Measurements from ENCODE around the gene RPS6KL1.
A peak's percentile ranks its signal among the peaks of the same experiment; 100 is the strongest.

The RPS6KL1 gene

DNA sequence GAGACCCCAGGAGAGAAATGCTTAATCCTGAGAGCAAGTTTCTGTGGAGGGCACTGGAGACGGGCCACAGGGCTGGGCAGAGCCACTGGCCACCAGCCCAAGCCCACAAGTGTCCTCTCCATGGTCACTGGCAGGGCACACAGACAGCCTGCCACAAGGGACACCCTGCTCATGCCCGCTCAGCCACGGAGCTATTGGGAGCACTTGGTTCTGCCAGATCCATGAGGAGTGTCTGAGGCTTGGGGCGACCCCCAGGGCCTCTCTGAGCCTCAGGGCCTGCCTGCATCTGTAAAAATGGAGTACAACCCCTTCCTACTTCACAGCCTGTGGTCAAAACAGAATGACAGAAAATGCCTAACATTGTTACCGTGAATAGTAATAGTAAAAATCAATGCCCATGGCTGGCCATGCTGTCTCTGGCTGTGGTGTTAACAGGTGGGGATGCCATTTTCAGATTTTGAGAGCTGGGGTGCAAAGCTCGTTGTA lies 29.2 kb upstream of the RPS6KL1 start:
- DNase-seq: no peak

DNA sequence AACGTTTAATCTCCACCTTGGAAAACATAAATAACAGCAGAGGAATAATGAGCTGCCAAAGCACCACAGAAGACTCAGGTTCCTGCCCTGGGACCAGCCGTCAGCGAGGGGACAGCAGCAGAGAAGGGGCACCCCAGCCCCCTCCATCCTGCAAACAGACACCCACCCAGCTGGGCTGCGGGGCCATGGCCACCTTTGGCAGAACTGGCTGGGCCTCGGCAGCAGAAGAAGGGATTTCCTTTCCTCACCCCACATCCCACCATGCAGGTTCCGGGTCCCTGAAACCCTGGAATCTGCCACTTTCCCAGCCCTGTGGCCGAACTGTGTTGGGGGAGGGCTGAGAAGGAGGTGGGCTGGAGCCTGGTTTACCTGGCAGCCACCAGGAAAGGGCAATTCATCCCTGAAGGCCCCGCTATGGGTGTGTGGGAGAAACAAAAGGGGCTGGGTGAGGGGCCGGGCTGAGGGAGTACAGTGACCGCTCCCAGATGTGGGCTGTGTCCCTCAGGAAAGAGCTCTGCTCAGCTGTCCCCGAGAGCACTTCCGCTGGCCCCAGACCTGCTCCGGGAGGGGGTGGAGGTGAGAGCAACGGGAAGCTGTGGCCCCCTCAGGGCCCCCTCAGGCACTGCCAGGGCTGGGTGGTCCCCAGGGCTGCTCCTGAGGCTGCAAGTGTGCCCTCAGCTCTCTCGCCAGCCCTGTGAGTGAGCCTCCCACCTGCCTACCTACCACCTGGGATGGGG lies 28.6 kb upstream of the RPS6KL1 start:
- DNase-seq: no peak

DNA sequence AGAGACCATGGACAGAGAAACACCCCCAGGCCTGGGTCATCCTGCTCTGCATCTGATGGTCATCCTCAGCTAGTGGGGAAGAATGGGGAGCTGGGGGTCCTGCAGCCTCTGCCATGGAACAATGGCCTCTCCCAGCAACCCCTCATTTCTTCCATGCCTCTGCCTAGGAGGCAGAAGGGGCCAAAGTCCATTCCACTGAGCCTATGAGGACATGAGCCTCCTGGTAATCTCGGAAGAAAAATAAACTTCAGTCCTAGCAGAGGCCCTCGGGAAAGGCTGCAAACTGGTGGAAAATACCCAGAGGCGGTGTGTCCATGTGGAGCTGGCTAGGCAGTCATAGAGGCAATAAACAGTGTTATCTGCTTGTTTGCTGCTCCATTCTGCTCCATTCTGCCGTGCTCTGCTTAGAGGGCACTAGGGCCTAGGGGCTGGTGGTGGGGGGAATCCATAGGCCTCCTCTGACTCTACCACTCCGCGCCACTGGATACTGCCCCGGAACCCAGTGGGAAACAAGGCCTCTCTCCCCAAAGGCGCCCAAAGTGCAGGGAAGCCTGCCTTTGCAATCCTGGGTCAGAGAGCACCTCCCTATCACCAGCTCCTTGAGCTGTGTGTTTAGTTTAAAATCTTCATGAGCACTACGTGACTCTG lies 27.9 kb upstream of the RPS6KL1 start:
- no peak for DNase-seq

DNA sequence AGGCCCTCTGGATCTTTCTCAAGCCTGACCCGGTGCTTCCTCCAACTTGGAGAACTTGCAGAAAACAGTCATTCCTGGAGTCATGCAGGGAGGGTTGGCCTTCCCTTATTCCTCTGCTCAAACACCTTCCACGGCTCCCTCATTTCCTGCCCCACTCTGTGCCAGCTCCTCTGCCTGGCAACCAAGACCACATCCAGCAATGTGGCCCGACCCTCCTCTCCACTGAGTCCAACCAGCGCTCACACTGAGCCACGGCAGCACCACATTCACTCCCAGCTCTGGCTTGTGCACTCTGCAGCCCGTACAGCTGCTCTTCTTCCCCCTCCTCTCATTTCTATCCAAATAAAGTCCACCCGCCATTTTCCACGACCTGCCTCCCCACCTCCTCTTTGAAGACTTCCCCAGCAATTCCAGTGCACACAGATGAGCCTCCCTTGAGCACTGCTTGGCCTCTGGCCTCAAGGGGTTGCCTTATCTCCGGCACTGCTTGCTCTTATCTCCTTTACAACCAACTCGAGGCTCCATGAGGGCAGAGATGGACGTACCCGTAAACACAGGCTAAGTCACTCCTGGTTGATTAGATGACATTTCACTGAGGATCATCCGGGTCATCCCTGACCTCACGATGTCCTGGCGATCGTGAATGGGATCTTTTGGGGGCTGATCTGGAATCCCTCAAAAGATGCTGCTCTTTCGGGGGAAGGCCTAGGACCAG lies 27.0 kb upstream of the RPS6KL1 start:
- DNase-seq: no peak

DNA sequence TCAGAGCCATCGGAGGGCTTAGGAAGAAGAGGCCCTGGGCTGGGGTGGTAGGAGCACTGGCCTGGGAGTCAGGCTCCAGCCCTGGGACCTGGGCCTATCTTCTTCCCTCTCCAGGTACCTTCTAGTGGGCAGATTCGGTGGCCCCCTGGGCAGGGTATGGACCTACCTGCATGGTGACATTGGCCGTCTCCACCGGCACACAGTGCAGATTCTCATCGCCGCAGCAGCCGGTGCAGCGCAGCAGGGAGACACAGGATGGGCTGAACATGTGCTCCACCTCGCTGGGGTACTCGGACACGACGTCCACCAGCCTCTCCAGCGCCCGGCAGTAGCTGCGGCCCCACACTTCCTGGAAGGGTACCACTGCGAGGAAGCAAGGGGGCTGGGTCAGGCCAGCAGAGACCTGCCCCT lies 26.1 kb upstream of the RPS6KL1 start:
- no peak for DNase-seq

DNA sequence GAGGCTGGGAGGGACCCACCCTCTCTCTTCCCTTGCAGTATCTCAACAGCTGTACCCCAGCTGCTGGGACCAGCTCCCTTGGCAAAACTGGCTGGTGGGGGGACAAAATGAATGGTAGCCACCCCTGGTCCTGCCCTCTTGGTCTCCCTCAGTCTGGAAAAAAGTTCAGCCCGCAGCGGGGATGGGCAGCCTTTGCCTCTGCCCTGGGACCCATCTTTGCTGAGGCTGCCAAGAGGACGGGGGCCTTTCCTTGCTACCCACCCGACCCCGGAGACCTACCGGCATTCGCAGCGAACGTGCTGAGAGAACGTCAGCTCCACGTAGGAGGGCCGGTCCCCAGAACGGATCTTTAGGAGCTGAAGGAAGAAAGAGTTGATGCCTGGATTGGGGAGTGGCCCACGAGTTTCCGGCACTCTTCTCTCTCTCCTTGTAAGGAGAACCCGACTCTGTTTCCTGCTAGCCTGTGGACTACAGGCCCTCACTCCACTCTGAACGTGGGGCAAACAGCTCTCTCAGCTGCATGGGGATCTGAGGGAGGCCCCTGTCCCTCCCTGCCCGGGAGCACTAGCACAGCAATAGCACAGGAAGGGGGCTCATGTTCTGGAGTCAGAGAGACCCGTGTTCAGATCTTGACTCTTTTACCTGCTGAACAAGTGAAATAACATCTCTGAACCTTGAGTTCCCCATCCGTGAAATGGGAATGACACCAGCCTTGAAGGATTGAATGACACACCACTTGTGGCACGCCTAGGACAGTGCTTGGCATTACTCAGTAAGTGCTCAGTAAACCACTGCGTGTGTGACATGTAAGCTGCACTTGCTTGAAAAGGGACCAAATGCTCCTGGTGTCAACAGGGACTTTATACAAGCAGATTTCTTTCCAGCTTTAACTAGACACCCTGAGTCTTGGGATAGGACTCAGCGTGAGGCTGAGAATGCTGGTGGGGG lies 25.4 kb upstream of the RPS6KL1 start:
- DNase-seq: no peak

DNA sequence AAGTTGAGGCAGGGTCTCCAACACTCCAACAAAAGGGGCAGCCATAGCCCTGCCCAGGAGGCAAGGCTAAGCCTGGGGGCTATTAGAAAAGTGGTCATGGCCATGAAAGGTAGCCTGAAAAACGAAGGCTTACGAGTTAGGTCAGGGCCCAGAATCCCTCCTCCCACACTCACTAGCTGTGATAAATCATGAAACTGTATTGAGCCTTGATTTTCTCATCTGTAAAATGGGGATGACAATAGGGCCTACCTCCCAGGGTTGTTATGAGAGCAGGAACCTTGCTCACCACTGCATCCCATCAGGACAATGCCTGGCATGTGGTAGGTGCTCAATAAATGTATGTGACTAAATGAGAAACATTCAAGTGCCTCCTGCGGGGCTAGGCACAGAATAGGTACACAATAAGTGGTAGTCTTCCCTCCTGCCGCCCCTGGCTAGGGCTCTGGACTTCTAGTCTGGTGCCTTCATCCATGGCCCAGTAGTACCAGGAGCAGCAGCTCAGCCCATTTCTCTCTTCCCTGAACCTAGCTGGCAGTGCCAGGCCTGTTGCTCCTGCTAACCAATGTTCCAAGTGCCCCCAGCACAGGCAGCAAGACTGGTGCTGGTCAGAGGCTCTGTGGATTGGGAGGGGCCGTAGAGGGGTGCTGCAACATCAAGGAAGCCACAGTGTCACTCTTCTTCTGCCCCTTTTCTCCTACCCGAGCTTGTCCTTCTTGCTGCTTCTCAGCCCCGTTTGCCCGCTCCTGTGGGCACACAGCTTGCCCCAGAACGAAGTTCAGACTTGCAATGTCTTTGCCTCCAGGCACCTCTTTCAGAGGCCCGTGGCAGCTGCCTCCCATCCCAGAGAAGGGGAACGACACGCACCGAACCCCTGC lies 24.5 kb upstream of the RPS6KL1 start:
- no peak for DNase-seq

DNA sequence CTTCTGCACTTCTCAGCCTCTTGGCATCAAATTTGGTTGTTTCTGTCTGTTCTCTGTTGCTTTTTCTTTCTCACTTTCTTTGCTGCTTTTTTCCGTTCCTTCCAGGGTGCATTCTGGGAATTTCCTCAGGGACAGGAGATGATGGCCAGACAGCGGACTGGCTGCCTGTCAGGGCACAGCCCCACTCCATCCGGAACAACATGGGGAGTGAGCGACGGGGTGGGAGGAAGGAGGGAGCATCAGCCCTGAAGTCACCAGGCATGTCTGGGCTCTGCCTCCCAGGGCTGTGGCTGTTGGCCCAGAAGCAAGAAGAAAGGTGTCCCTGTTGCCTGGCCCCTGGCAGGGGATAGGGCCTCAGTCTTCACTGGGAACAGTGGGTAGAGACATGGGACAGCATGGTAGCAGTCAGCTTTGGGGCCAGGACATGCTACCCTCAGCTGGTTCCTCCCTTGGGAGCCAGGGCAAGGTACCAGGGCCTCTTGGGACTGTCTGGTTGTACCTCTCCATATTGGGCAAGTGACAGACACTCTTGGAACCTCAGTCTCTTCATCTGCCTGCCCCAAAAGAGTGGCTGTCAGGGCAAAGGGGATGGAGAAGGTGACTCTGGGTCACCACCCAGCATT lies 23.7 kb upstream of the RPS6KL1 start:
- no peak for DNase-seq

DNA sequence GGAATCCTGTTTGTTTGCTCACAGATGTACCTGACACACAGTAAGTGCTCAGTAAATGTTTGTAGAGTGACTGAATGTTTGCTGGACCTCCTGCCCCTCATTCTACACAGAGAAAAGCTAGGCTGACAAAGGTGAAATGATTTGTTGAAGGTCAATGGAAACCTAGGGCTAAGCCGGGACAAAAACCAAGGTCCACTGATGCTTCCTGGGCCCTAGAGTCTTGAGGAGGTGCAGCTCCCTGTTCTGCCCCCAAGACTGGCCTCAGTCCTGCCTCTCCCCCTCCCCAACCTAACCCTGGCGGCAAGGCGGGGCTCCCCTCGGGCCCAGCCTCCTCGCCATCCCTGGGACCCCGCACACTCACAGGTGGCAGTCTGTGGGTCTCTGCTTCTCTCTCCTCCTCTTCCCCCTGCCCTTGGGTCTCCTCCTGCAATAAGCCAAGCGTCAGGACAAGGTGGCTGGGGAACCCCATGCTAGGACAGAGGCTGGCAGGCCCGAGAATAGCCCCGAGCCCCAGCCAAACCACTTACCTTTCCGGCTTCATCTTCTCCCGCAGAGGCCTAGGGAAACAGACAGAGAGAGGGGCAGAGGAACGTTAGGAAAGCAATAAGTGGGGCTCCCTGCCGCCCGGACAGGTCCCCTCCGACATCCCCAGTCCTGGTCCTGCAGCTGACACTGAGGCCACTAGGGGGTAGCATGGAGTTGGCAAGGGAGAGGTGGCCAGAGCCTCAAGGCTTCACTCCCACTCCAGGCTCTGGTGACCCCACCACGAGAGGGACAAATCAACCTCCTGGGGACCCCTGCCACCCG lies 23.0 kb upstream of the RPS6KL1 start:
- peak; percentile 70 for DNase-seq

DNA sequence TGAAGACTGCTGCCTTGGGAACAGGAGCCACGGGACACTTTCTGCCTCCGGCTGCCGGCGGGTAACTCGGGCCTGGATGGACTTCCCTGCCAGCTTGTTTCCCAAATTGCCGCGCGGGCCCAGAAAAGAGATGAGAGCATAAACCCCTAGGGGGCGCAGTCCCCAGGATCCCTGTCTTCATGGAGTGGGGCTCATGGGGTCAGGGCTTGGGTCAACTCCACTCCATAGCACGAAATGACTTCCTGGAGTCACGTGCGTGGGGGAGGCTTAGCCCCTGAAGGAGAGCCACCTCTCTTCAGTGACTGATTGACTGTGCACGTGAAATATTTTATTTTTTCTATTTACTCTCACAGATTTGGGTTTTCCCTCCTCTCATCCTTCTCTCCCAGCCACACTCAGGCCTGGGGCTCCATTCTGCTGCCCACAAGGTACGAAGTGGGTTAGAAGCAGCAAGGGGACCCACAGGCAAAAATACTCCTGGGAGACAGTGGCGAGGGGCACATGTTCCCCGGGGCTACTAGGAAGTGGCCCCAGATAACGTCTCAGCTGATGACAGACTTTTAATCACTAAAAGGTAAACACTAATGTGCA lies 22.3 kb upstream of the RPS6KL1 start:
- no peak for DNase-seq

DNA sequence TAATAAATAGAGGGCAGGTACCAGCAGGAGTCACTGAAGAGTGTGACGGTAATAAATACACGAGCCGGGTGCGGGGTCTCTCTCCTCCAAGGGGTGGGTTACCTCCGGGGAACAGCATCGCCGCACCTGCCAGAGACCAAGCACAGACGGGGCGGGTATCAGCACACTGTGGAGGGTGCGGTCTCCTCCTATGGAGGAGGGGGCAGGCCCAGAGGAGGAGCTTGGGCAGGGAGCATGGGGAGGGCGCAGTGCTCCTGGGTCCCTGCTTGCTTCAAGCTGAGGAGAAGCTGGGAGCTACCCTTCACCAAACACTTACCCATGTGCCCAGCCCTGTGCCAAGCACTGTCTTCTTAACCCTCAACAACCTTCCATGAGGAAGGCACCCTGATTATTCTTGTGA lies 19.5 kb upstream of the RPS6KL1 start:
- DNase-seq: peak; percentile 30

DNA sequence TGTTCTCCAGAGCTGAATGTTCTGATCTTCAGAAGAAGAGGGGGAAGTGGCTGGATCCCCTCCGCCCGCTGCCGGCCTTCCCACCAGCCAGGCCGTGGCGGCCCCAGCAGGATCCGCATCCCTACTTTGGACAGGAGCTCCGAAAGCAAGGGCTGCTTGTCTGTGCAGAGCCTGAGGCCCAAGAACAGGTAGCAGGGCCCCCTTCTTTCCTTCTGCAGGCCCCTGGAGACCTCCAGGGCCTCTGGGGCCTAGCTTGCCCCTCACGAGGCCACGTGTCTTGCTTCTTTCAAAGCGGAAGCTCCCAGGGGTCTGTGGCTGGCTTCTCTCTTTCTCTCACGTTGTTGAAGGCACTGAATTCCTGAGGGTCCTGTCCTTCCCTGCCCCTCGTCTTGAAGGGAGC lies 19.1 kb upstream of the RPS6KL1 start:
- no peak for DNase-seq

DNA sequence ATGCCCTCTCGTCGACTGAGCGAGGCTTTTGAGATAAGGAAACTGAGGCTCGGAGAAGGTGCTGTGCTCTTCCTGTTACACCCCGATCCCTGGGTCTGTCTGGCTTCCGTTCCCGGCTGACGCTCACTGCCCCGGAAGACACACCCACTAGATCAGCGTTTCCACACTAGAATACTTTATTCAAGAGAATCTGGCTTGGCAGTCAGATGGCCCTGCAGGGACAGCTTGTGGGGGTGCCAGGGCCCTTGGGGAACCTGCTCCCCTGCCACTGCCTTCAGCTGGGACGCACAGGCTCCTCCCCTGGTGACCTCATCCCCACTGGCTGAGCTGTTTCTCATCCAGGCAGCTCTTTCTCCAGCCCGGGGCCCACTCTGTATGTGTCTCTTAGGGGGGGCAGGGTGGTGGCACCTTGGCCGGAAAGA lies 18.6 kb upstream of the RPS6KL1 start:
- DNase-seq: peak; percentile 65

DNA sequence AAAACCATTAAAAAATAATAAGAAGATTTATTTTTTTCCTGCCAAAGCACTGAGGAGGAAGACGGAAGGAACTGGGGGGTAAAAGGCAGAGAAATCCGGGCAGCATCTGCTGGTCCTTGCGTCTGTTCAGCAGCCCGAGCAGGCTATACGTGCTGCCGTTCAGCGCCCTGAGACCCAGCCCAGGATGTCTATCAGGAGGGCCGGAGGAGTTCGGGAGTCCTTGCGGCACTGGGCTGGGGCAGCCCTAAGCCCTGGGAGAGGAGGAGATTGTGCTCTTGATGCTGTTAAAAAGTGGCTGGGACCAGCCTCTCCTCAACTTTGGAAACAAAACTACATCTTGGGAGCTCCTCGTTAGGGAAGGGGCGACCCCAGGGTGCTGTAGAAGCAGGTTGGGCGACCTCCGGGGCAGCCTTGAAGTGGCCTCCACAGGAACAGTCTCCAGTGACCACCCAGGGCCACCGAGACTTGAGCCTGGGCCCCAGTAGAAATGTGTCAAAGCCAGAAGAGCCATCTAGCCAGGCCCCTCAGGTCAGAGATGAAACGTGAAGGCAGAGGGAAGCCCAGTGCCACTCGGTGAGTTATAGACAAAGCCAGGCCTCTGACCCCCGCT lies 18.0 kb upstream of the RPS6KL1 start:
- no peak for DNase-seq

DNA sequence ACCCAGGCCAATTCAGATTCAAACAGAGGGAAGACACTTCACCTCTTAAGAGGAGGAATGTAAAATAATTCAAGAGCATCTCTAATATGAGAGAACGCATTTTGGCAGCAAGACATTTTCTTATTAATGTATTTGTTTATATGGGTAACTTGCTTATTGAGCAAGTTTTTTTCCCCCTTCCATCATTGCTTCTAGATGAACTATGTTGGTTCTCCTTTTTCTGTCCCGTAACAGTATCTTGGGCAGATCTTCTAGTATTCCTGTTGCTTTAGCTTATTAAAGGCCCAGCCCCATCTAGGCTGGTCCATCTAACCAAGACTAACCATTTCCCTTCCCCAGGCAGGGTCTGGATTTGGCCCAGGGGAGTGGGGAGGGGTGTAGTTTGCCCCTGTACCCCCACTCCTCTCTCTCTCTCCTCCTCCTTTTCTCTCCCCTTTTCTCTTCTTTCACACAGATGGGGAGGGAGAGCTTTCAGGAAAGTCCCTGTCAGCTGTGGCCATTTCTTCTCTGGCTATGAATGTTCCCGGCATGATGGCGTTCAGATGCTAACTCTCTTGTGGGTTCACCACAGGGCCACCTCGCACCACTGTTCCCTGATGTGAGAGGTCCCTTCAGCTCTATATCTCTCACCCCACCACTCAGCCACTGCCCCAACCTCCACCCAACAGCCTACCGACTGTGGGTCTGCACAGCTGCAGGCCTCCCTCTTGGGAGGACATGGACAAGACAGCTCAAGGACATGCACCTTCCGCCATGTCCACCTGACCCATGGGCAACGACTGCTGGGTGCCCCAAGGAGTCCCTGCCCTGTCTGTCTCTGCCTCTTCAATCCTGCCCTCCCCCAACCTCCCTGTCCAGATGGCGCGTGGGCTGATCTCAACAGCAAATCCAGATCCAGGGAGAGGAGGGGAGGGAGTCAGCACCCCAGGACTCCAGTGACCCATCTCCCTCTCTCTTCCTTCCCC lies 15.8 kb upstream of the RPS6KL1 start:
- no peak for DNase-seq

DNA sequence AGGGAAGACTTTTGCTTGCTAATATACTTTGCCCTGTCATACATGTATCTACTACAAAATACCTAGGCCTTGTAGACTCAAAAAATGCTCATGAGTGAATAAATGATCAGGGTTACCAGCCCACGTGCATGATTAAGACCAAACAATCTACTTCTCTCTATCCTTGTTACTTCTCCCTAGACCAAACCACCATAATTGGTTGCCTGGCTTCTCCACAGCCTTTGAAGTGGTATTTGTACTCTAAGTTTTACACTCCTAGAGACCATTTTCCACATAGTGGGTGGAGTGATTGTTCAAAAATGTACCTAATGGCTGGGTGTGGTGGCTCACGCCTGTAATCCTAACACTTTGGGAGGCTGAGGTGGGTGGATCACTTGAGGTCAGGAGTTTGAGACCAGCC lies 14.1 kb upstream of the RPS6KL1 start:
- no peak for DNase-seq

DNA sequence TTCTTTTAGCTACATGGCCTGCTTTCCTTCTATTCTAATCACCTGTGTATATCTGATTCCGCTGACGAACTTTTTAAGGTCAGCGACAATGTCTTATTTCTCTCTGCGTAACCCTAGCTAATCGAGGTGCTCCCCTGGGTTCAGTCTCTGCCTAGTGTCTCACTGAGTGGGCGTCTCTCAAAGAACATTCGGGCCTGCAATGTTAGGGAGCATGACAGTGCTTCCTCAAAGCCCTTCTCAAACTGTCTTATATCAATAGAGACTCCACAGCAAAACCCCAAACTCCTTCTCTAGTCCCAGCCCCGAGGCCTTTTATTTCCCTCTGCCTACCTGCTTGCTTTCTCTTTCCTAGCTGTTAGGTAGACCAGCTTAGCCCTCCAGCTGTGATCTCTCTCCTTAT lies 13.7 kb upstream of the RPS6KL1 start:
- DNase-seq: no peak

DNA sequence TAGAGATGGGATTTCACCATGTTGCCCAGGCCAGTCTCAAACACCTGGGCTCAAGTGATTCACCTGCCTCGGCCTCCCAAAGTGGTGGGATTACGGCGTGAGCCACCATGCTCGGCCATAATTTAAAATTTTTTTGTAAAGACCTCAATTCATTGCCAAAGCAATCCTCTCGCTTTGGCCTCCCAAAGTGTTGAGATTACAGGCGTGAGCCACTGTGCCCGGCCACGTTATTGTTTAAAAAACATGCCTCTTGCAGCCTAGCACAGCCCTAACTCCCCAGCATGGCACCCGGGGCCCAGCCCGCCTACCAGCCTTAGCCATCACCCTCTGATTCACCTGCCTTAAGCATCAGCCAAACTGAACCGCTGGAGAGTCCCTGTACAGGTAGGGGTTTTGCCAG lies 13.1 kb upstream of the RPS6KL1 start:
- DNase-seq: no peak

DNA sequence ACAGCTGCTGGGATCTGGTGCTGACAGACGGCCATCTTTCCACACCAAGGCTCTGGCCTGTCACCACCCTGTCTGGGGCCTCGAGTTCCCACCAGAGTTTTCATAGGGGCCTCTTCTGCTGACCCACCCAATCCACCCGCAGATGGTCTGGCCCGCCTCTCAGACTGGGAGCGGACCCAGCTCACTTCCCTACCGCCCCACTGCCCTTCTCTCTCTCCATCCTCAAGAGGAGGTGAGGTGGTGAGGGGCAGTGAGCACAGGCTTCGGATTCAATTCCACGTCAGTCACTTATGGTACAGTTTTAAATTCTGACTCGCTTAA lies 12.3 kb upstream of the RPS6KL1 start:
- no peak for DNase-seq
